ENCODE measurements around the gene PPIF. TPM values are rescaled to one million over a fixed set of nuclear protein-coding genes. Genes with fewer than 3 reads are reported as not detected.
A peak's percentile ranks its signal among the peaks of the same experiment; 100 is the strongest.

Gene PPIF
- total and polyA plus RNA-seq, 2 of the 13 experiments (the other 11 are each of a cell fraction or from before 2014, with no cell fraction given) = 147 to 157 TPM

- peak; percentile 57 for TF ChIP-seq ZNF18 (CRISPR knock-in tag; IDR thresholded peaks at IDR 0.05; ENCODE audit: insufficient replicate concordance)
- peak; percentile 93 for TF ChIP-seq ZNF614 (CRISPR knock-in tag; IDR thresholded peaks at IDR 0.05; ENCODE audit: borderline replicate concordance)
- peak; percentile 66 for TF ChIP-seq PPARG (CRISPR knock-in tag; conservative IDR thresholded peaks at IDR 0.05)
- TF ChIP-seq SP5 (CRISPR knock-in tag; IDR thresholded peaks at IDR 0.05; ENCODE audit: borderline replicate concordance, low read depth) = peak; percentile 90
- TF ChIP-seq ARID4A (CRISPR knock-in tag; IDR thresholded peaks at IDR 0.05; ENCODE audit: borderline replicate concordance) = peak; percentile 76; the same call in 1 of the 2 replicates
- no peak for TF ChIP-seq ZNF10 (CRISPR knock-in tag; IDR thresholded peaks at IDR 0.05; ENCODE audit: borderline replicate concordance, low read depth)
- TF ChIP-seq AHDC1 (CRISPR knock-in tag; IDR thresholded peaks at IDR 0.05; ENCODE audit: borderline replicate concordance) = peak; percentile 80
- 0 out of 2 replicates have a peak, but pooled peaks have one; percentile 23 for TF ChIP-seq ZNF589 (CRISPR knock-in tag; conservative IDR thresholded peaks at IDR 0.05)
- 0 out of 2 replicates have a peak, but pooled peaks have one; percentile 57 for TF ChIP-seq SP4 (CRISPR knock-in tag; IDR thresholded peaks at IDR 0.05)
- no peak for TF ChIP-seq ELF4 (CRISPR knock-in tag; IDR thresholded peaks at IDR 0.05; ENCODE audit: borderline replicate concordance)
- TF ChIP-seq HDAC2 (CRISPR knock-in tag; IDR thresholded peaks at IDR 0.05) = peak; percentile 84
- TF ChIP-seq ZNF790 (CRISPR knock-in tag; IDR thresholded peaks at IDR 0.05; ENCODE audit: borderline replicate concordance) = no peak
These were observed 11.6 kb upstream of the PPIF start (continued) for GRCh38 chr10:79335470-79336235.

All from HepG2 (cell line).